Measurements from ENCODE around the gene ADRA2A. TPM values are rescaled to one million over a fixed set of nuclear protein-coding genes. Genes with fewer than 3 reads are reported as not detected.

ADRA2A gene
- total and polyA plus RNA-seq, 10 of the 15 experiments (the other 5 are each of a cell fraction or from before 2014, with no cell fraction given) = 0.08 TPM; not detected in 9

DNA sequence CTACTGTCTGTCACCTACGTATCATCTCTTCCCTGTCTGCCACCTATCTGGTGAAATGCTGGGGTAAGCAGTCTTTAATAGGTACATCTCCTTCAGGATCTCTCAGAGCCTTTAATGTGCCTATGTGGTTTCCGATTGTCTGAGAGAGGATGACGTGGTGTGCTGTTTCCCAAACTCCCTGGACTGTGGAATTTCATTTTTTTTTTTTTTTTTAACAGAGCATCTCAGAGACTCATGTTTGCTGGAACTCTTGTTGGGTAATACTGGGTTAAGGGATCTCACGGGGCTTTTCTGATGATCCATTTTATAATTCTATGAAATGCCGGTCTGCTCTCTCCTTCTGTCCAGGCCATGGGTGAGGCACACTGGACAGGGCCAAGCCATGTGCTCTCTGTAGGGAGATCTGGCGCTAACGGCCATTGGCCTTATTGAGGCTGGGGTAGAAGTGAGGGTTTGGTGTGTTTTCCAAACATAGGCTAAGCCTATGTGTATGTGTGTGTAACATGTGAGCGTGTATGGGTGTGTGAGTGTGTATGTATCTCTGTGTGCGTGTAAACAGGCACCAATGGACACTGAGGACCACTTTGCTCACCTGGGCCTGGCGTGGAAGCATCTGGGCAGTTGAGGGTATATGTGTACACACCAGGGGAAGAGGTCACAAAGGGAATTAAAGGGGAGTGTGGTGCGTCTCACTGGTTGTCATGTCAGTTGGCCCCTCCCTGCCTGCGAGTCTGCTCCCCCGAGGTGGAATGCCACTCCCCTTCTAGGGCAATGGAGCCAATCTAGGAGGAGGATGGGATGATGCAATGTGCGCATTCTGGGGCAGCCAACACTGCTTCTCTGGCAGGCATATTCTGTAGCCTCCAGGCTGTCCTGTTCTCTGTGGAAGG is 7.8 kb downstream of the ADRA2A start:
- ChIA-PET POLR2A (no interaction called here), CTCF (no interaction called here), SMC1A (ENCODE audit: uncharacterized antibody, unreplicated experiment) (no interaction called here), RAD21 (ENCODE audit: unreplicated experiment) (no interaction called here)
- no peak for TF ChIP-seq IRF4 (IDR thresholded peaks at IDR 0.05; ENCODE audit: low read depth, low read length)
- no peak for TF ChIP-seq MXI1 (IDR thresholded peaks at IDR 0.05; ENCODE audit: low read depth, low read length)
- TF ChIP-seq TBL1XR1 (IDR thresholded peaks at IDR 0.05; ENCODE audit: low read depth, low read length) = no peak
- TF ChIP-seq CHD2 (IDR thresholded peaks at IDR 0.05; ENCODE audit: borderline replicate concordance, low read depth, low read length) = no peak
- no peak for TF ChIP-seq NFIC (IDR thresholded peaks at IDR 0.05; ENCODE audit: low read depth, low read length)
- TF ChIP-seq IKZF2 (IDR thresholded peaks at IDR 0.05) = no peak
- TF ChIP-seq, protein P1, sequence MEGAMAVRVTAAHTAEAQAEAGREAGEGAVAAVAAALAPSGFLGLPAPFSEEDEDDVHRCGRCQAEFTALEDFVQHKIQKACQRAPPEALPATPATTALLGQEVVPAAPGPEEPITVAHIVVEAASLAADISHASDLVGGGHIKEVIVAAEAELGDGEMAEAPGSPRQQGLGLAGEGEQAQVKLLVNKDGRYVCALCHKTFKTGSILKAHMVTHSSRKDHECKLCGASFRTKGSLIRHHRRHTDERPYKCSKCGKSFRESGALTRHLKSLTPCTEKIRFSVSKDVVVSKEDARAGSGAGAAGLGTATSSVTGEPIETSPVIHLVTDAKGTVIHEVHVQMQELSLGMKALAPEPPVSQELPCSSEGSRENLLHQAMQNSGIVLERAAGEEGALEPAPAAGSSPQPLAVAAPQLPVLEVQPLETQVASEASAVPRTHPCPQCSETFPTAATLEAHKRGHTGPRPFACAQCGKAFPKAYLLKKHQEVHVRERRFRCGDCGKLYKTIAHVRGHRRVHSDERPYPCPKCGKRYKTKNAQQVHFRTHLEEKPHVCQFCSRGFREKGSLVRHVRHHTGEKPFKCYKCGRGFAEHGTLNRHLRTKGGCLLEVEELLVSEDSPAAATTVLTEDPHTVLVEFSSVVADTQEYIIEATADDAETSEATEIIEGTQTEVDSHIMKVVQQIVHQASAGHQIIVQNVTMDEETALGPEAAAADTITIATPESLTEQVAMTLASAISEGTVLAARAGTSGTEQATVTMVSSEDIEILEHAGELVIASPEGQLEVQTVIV (IDR thresholded peaks at IDR 0.05; ENCODE audit: borderline replicate concordance, partially characterized antibody) = no peak
- no peak for TF ChIP-seq RUNX3 (IDR thresholded peaks at IDR 0.05; ENCODE audit: low read length)
- H3K36me3 ChIP-seq (ENCODE audit: control insufficient read depth in 2 of 2, insufficient read depth in 2 of 2, low read length in 1 of 2) = no peaks in the 10 kb centered on the region
- no peak for DNase-seq (ENCODE audit: low read depth, low spot score)
- H4K20me1 ChIP-seq (ENCODE audit: control insufficient read depth, insufficient read depth) = no peaks in the 10 kb centered on the region
- FAIRE-seq = no peak
- no peak overlapping the region for H3K27ac ChIP-seq (ENCODE audit: control insufficient read depth, insufficient read depth)
- BruUV-seq (replicated peaks) = no TSS peak
- no peak overlapping the region for H2AFZ ChIP-seq (ENCODE audit: control insufficient read depth, low read depth, low read length)
- H3K27me3 ChIP-seq (replicated peaks in 1 of 2; ENCODE audit: control insufficient read depth in 2 of 2, insufficient read depth in 2 of 2, low read length in 1 of 2) = peaks cover 0 to 1% of the 10 kb centered on the region in 2 experiments; a peak in 2 of 4 replicates
- ATAC-seq = no peak
- no peaks in the 10 kb centered on the region for H3K79me2 ChIP-seq (ENCODE audit: control insufficient read depth, insufficient read depth, low read length)
- 36% methylated on average over 14 of the region's 14 CpGs for WGBS (ENCODE audit: insufficient coverage, insufficient replicate concordance, low lambda C conversion rate, missing lambda C conversion rate)
- intact Hi-C loops (cut with micrococcal nuclease; ENCODE audit: unreplicated experiment) = no loop called here
- H3K9me3 ChIP-seq (replicated peaks; ENCODE audit: control insufficient read depth, insufficient read depth, low read length) = no peaks in the 10 kb centered on the region
- in situ Hi-C loops (cut with MboI) = no loop called here
- no peak overlapping the region for H3K9ac ChIP-seq (ENCODE audit: control insufficient read depth, insufficient read depth, low read length)
- no peaks in the 10 kb centered on the region for H3K4me1 ChIP-seq (ENCODE audit: control insufficient read depth, insufficient read depth, low read length)
- no peak overlapping the region for H3K4me3 ChIP-seq
- H3K4me2 ChIP-seq (ENCODE audit: control insufficient read depth, insufficient read depth) = no peak overlapping the region

All from GM12878 (cell line).